ACC112 (cell line): ENCODE data around the gene GLRA1.

Experiments used
- H2AFZ ChIP-seq: fragments of 200-600 bp; sonication (generic); one replicate; pipeline ENCODE4 v1.6.0; 2017; ENCODE audit warnings: antibody characterized with exemption, low read length; ENCODE audit not compliant: unreplicated experiment
- H3K27ac ChIP-seq: fragments of 200-600 bp; sonication (generic); 2 replicates; pipeline ENCODE4 v1.5.1; 2014; ENCODE audit warnings: low read depth, mild to moderate bottlenecking, antibody characterized with exemption, low read length, moderate library complexity
- H3K27me3 ChIP-seq: fragments of 200-600 bp; sonication (generic); 2 replicates; pipeline ENCODE4 v1.6.1; 2014; ENCODE audit warnings: mild to moderate bottlenecking, antibody characterized with exemption, low read length, moderate library complexity, mixed read lengths; ENCODE audit not compliant: insufficient read depth
- H3K36me3 ChIP-seq: fragments of 200-600 bp; sonication (generic); 2 replicates; pipeline ENCODE4 v1.6.1; 2016; ENCODE audit warnings: mild to moderate bottlenecking, antibody characterized with exemption, low read length, moderate library complexity, mixed read lengths; ENCODE audit not compliant: insufficient read depth
- H3K4me1 ChIP-seq: fragments of 200-600 bp; sonication (generic); one replicate; pipeline ENCODE4 v1.6.1; 2016; ENCODE audit warnings: low read length, mixed read lengths; ENCODE audit not compliant: insufficient read depth, unreplicated experiment, control insufficient read depth
- H3K4me3 ChIP-seq: fragments of 200-600 bp; sonication (generic); 2 replicates; pipeline ENCODE4 v1.5.1; 2014; ENCODE audit warnings: mild to moderate bottlenecking, low read depth, low read length
- H3K79me2 ChIP-seq: fragments of 200-600 bp; sonication (generic); one replicate; pipeline ENCODE4 v1.6.0; 2016; ENCODE audit warnings: low read length; ENCODE audit not compliant: control insufficient read depth, unreplicated experiment, insufficient read depth

GLRA1 gene

DNA sequence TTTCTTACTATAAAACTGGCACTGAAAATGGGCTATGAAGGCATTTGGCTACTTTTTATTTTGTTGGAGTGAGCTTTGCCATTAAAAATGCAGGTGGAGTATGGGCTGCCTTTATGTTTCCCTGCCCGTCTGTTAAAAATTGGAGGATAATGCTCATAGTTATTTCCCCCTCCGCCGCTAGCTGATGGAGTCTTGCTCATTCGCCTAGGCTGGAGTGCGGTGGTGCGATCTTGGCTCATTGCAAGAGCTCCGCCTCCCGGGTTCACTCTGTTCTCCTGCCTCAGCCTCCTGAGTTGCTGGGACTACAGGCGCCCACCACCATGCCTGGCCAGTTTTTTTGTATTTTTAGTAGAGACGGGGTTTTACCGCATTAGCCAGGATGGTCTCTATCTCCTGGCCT, 144.3 kb downstream of the GLRA1 start:
- peaks cover 13% of the 10 kb centered on the region for H3K36me3 ChIP-seq
- no peaks in the 10 kb centered on the region for H3K27me3 ChIP-seq
- peaks cover 100% of the 10 kb centered on the region for H3K79me2 ChIP-seq
- H3K27ac ChIP-seq, result no peak overlapping the region
- no peak overlapping the region for H3K4me3 ChIP-seq
- H2AFZ ChIP-seq, result no peak overlapping the region
- H3K4me1 ChIP-seq, result peaks cover 51% of the 10 kb centered on the region

DNA sequence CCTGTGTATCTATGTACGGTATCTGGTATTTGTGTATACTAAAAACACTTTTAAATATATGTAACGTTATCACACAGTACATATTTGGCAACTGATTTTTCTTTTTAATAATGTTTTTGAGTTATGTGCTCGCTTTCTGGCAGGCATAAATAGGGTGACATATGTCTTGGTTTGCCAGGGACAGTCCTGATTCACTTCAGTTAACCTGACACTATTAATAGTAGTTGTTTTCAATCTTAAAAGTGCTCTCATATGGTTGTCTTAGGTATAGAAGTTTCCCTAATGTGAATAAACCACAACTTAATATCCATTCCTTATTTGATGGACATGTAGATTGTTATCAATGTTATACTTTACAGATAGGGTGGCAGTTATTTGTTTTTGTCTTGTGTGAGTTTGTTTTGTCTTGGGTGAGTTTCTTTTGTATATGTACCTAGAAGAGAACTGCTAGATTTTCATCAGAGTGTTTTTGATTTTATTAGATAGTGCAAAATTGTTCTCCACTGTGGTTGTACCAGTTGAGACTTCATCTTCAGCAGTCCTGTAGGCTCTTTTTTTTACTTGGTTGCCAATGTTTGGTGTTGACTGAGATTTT, 145.0 kb downstream of the GLRA1 start:
- Histone ChIP-seq H3K27me3 (no peaks in the 10 kb centered on the region), H3K27ac (no peak overlapping the region), H3K36me3 (peaks cover 13% of the 10 kb centered on the region), H3K4me1 (peaks cover 53% of the 10 kb centered on the region), H3K79me2 (peaks cover 100% of the 10 kb centered on the region), H3K4me3 (no peak overlapping the region), H2AFZ (no peak overlapping the region)

DNA sequence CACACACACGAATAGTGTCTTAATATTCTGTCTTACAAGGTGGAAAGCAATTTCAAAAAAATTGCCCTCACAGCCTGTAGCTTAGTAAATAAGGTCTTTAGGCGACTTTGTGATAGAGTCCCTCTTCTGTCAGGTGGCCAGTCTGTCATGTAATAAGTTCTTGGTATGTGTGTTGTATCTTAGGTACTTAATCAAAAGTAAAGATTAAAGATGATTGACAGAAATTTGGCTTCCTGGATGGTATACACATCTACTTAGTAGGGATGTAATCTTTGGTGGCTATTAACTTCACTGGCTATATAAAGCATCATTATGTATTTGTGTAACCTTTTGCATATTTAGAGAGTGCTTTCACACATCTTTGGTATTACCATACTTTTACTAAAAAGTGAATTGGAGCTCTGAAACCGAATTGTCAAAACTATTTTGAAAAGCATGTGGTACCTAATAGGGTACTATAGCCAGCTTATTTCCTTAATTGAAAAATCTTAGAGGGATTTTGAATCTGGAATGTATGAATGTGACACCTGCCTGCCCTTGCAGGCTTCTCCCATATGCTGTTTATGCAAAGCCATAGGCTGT, 149.5 kb downstream of the GLRA1 start:
- no peaks in the 10 kb centered on the region for H3K27me3 ChIP-seq
- no peak overlapping the region for H2AFZ ChIP-seq
- H3K27ac ChIP-seq, result no peak overlapping the region
- peaks cover 86% of the 10 kb centered on the region for H3K79me2 ChIP-seq
- H3K4me1 ChIP-seq, result peaks cover 29% of the 10 kb centered on the region
- H3K4me3 ChIP-seq, result peak overlapping the region; percentile 95
- H3K36me3 ChIP-seq, result peaks cover 16% of the 10 kb centered on the region

DNA sequence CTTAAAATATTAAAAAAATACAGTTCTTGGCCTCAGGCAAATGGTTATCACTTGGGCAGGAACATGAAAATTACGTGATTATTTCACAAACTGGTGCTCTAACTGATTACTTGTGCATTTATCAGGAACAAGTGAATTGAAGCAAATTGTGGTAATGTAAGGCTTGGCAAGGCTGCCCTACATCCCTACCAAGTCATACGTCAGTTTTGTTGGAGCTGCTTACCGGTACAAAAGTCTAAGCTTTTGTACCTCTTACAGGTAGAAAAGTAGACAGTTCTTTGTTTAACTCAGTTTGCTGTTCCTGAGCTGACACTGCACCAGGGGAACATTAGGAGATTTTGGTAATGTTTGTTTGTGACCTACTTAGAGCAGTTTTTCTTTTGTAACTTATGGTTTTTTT, 150.7 kb downstream of the GLRA1 start:
- 0 out of 2 replicates have a peak overlapping the region, but pooled peaks have one; percentile 81 for H3K27ac ChIP-seq

DNA sequence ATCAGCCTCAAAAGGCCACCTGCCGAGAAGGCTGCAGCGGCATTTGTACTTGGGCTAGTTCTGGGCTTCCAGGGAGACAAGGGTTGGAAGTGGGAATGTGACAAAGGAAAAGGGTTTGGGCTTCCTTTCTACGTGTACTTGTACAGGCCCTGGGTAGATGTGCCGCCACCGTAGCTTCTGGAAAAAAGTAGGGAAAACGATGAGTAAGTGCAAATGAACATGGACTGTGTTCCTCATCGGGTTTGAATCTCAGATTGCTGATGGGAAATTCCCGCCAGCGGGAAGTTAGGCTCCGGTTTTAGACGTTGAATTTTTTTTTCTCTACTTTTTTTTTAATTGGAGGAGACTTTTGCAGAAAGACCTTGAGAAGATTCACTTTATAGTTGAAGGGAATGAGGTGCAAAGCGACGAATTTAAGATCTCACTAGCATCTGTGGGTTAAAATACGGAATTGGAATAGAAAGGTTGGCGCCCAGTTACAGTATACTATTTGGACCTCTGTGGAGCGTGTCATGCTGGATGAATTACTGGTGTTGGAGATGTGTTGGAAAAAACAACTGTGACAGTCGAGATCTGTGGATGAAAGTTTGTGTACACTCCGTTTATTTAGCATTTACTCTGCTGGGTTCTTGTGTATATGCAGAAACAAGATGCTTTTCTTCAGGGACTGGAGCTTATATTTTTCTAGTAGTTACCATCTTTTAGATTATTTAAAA, 151.6 kb downstream of the GLRA1 start:
- Histone ChIP-seq H3K27ac (peak overlapping the region; percentile 81), H3K27me3 (no peaks in the 10 kb centered on the region), H3K79me2 (peaks cover 67% of the 10 kb centered on the region), H2AFZ (peak overlapping the region; percentile 34), H3K36me3 (peaks cover 11% of the 10 kb centered on the region; the same call in 1 of the 2 replicates), H3K4me1 (peaks cover 28% of the 10 kb centered on the region), H3K4me3 (peak overlapping the region; percentile 95)

More for the DNA sequence above, 150.7 kb downstream of the GLRA1 start:
- H3K27me3 ChIP-seq, result no peaks in the 10 kb centered on the region
- H3K79me2 ChIP-seq, result peaks cover 77% of the 10 kb centered on the region
- peaks cover 29% of the 10 kb centered on the region for H3K4me1 ChIP-seq
- H3K36me3 ChIP-seq, result peaks cover 14% of the 10 kb centered on the region
- peak overlapping the region; percentile 95 for H3K4me3 ChIP-seq
- no peak overlapping the region for H2AFZ ChIP-seq
